Stimulated activated CD8-positive, alpha-beta memory T cell treated with anti-CD3 and anti-CD28 coated beads, Interleukin-4, amount 100 ng/mL, for 24 hours (primary cell): ENCODE data around the gene SLC45A1.
A peak's percentile ranks its signal among the peaks of the same experiment; 100 is the strongest.
"Not testable (repeated sequence)": the region's sequence is repeated elsewhere in the genome, so short reads cannot be mapped to it uniquely, and the experiment has no call there.

Experiments used
- DNase-seq: peaks from one replicate; pipeline ENCODE4 v3.0.0-alpha.2; 2020; ENCODE audit warnings: low read depth

Gene SLC45A1

DNA sequence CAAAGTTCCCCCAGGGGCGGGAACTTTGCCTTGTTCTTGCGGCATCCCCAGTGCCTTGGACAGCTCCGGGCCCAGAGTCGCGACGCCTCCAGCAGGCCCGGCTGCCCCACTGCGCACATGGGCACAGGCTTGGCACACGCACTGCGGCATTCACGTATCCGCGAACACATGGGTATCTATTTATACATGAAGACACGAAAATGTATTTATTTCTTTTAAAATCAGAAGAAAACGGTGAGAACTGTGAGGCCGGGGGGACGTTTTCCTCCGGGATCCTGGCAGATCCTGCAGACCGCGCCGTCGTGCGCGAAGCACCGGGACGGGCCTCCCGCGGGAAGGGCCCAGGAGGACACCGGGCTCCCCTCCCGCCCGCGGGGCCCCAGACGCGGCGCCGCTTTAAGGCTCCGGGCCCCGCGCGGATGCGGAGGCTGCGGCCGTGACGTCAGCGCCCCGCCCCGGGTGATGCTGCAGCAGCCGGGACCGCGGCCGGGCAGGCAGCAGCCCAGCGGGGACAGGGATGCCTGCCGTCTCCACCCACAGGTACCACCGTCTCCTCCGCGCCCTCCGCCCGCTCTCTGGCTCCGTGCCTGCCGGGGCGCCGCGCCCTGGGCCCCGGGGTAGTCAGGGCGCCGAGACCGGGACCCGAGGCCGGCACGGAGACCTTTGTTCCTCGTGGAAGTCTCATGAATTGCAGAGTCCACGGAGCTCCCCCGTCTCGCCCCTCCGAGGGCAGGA lies at the start of gene SLC45A1:
Gene SLC45A1 (plus strand): TSS at position 468 of the 735 bp plus-strand sequence. CDS start 6,216 bp downstream, outside the sequence.
- DNase-seq, result peak; percentile 78

DNA sequence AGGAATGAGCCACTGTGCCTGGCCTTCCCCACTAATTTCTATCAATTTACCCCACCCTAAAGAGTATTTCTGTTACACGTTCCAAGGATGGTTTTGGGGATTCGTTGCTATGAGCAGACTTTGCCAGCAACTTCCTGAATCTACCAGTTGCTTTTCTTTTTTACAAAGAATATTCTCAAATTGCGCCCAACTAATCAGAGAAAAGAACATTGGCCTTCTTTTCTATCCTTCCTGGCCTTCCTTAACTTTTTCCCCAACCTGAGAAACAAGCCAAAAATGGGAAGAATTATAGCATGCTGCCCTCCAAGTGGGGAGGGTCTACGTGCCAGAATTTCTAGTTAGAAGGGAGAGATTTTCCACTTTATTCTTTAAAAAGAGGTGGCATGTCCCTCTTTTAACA lies 44.9 kb upstream of the SLC45A1 start:
- no peak for DNase-seq

DNA sequence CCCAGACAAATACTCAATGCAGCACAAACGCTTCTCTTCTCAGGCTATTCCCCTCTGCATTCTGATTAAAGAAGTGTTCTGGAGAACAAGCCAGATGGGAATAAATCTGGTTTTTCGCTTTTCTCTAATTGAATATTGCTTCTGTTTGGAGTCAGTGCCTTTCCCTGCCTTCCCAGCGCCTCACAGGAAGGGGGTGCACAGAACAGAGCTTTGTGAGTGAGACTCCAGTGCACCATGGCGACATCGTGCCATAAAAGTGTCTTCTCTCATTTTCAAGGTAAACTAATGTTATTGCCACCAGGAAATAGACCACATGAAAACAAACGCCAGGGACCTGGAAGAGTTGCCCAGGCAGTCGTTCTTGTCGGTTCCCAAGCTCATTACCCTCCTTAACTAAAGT lies 43.6 kb upstream of the SLC45A1 start:
- no peak for DNase-seq

DNA sequence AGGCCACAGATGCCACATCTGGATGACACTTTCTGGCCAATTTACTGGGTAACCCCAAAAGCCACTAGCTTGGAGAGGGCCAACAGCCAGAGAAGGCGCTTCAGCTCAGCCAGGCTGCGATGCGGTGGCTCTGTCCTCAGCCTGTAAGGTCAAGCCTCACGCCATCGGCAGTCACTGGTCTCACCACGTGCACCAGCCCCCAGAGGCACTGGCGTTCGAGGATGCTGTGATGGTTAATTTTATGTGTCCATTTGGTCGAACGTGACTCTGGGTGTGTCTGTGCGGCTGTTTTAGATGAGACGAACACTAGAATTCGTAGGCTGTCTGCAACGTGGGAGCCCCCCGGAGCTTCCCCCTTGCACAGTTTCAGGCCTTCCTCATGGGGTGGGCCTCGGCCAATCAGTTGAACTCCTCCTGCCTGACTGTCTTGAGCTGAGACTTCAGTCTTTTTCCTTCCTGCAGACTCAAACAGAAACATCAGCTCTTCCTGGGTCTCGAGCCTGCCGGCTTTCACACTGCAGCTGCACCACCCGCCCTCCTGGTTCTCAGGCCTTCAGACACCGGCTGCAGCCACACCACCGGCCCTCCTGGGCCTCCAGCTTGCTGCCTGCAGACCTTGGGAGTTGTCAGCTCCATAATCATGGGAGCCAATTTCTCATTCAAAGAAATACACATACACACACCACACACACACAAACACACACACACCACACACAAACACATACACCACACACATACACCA lies 41.6 kb upstream of the SLC45A1 start:
- DNase-seq, result no peak

DNA sequence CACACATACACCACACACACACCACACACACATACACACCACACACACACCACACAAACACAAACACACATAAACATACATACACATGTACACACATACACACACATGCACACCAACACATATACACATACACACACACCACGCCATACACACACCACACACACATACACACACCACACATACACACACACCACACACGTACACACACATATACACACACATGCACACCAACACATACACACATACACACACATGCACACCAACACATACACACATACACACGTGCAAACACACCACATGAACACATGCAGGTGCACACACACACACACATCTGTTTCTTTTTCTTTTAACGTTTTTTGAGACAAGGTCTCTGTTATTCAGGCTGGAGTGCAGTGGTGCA lies 41.0 kb upstream of the SLC45A1 start:
- no peak for DNase-seq

DNA sequence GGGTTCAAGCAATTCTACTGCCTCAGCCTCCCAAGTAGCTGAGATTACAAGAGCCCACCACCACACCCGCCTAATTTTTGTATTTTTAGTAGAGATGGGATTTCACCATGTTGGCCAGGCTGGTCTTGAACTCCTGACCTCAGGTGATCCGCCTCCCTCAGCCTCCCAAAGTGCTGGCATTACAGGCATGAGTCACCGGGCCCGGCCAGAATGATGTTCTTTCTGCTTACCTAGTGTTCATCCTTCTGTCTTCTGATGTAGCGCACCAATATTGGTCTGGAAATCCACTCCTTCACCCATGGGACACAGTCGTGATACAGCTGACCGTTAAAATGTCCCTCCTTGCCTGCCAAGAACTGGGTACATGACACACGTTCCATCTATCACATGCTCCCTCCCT lies 39.2 kb upstream of the SLC45A1 start:
- DNase-seq, result not testable (repeated sequence)

DNA sequence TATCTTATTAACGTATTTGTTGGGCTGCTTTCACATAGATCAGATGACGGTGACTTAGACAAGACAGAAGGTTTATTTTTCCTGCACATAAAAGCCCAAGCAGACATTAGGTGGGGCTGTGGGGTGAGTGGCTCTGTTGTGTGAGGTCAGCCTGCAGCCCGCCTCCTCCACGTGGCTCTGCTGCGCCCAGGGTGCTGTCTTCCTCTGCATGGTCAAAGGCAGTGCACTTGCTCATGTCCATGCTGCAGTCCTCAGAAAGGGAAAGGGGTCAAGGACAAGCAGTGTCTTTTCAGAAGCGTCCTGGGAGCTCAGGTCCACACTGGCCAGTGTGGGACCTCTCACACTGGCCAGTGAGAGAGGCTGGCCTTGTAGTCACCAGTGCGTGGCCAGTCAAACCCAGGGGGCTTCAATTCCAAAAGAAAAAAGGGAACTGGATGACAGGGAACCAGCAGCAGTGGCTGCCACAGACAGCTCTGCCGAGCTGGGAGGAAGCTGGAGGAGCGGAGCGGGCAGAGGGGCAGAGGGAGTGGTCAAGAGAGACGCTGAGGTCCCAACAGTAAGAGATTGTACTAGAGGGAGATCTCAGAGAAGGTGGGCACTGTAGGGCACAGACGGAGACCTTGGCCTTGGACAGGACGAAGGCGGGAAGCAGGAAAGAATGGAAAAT lies 35.9 kb upstream of the SLC45A1 start:
- no peak for DNase-seq

DNA sequence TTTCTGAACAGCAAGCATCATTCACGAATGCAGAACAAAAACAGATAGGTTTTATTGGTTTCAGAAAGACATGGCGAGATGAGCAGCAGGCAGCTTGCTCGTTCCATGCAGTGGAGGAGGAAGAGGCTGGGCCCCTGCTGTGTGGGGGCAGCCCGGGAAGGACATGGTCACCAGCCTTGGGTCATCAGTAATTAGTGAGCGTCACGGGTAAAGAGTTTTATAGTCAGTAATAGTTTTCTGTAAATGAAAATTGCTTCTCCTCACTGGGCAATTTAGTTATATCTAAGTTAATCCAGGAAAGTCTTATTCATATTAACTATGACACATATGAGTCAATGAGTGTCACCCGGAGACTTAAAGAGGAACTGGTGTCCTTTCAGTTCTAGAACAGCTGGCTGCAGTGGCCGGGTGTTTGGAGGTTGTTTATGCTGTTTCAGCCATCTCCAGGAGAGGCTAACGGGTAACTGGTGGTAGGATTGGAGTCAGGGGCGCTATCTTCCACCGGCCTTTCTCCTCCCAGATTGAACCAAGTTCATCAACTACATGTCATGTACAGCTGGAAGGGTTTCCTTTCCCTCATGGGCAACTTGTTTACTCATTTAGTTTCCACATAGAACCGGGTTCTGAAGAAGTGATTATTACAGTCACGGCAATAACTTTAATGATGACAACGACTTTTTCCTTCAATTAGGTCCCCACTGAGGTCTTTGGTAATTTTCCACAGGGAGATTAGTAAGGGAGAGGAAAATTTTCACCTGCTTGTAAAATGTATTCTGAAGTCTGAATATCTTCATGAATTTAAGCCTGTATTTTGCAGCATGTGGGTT lies 34.6 kb upstream of the SLC45A1 start:
- no peak for DNase-seq

DNA sequence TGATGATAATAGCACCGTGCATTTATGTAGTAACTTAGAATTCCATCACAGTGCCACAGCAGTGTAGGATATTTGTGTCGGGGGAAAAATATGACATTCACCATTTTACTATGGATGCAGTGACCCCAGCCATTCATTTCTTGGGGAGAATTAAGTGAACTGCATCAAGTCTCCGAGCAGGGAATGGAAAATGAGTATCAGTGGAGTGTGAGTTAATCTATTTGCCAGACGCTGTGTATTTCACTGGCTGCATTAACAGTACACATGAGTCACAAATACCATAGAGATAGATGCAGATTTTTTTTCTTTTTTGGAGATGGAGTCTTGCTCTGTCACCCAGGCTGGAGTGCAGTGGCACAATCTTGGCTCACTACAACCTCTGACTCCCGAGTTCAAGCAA lies 33.8 kb upstream of the SLC45A1 start:
- DNase-seq, result no peak

DNA sequence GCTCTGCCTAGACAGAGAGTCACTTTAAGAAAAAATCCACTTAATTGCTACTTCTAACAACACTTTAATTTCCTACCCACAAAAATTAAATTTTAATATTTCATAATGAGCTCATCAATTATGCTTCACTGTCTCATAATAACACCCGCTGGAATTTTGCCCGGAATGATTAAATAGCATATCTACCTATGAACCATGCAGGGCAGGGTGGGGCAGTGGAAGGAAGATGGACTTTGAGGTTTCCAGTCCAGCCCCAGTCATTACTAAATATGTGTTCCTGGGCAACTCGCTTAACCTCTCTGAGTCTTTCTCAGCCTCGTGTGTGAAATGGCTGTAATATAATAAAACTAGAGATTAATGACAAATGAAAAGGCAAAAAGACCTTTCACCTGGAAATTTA lies 32.8 kb upstream of the SLC45A1 start:
- no peak for DNase-seq

DNA sequence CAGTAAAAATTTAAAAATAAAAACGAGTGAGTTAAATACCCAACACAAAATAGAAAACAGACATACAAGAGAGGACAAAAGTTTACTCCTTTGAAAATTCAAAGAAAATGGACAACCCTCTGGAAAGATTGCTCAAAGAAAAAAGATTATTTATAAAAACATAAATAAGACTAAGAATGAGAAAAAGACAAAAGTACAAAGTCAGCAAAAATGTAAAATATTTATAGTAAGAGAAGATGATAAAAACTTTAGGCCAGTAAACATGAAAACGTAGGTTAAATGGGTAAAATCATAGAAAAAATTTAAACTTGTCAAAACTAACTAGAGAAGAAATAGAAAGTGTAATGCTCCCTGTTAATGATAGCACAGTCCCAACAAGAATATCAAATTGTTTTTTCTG lies 31.9 kb upstream of the SLC45A1 start:
- DNase-seq, result no peak

DNA sequence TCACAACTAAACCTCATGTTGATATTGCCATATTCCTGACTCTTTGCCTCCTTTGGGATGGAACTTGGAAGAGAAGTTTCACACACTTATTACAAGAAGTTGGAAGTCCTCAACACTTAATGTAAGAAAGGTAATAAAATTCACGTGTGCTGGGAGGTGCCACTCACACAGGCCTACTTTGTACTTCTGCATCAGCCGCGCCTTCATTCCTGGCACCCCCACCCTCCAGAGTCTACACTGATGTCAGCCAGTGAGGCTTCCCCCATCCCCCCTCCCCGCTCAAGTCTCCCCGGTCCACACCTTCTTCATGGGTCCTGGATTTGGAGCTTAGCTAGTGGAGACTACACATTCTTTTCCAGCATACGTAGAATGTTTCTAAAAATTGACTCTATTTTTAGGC lies 24.8 kb upstream of the SLC45A1 start:
- DNase-seq, result no peak

DNA sequence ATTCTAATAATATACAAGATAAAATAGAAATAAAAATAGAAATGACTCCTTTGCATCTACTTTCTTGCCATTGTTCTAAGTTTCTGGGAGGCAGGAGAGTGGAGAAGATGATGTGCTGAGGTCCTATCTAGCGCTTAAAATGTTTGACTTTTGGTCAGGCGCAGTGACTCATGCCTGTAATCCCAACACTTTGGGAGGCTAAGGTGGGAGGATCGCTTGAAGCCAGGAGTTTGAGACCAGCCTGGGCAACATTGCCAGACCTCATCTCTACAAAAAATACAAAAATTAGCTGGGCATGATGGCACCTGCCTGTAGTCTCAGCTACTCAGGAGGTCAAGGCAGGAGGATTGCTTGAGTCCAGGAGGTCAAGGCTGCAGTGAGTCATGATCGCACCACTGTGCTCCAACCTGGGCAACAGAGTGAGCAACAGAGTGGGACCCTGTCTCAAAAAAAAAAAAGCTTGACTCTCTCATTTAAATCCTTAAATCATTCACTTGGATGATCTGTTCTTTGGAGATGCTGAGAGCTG lies 24.2 kb upstream of the SLC45A1 start:
- DNase-seq, result no peak

DNA sequence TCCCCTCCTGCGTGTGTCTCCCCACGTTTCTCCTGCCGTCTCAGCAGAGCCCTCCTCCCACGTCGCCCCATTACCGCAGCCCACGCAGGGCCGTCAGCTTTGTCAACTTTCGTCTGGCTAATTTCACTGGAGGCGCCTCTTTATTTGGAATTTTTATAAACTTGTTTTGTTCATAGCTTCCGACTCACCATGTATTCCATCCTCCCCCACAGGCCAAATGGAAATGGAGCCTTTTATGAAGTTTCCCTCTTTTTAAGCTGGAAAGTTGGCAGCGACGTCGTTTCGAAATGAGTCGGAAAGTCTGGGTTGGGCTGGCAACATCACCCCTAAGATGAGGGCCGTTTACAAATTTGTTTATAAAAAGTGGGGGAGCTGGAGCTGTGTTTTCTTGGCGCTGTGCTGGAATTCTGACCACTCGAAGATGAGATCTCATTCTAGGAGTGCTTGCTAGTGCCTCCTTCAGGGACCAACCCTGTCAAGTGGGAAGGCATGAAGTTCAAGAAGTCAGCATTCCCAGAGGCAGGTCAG lies 23.7 kb upstream of the SLC45A1 start:
- DNase-seq, result no peak

DNA sequence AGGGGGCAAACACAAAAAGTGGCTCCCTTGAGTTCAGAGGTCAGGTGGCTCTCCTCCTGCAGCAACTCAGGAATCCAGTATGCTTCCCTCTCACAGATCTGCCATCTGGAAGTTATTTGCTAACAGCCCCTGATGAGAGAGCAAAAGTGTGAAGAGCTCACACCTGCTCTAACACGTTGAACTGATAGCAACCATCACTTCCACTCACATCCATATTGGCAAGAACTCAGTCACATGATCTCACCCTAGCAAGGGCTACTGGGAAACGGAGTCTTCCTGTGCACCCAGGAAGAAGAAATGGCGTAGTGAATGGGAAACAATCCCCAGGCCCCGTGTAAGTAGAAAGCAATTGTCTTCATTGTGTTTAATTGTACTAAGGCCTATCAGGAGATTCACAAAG lies 20.7 kb upstream of the SLC45A1 start:
- DNase-seq, result no peak

DNA sequence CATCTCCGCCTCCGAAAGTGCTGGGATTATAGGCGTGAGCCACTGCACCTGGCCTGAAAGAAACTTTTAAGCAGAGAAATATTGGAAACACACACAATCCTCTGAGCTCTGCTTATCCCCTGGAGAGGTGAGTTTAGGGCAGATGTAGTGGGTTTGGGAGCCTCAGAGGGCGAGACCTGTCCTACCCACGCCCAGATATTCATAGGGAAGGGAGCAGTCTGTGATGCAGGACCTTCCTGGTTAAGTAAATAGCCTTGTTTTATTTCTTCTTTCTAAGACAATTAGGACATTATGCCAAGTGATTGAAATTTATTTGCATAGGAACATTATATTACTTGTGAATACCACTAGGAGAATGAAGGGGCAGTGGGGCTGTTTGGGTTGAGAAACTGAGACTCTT lies 18.0 kb upstream of the SLC45A1 start:
- DNase-seq, result no peak

DNA sequence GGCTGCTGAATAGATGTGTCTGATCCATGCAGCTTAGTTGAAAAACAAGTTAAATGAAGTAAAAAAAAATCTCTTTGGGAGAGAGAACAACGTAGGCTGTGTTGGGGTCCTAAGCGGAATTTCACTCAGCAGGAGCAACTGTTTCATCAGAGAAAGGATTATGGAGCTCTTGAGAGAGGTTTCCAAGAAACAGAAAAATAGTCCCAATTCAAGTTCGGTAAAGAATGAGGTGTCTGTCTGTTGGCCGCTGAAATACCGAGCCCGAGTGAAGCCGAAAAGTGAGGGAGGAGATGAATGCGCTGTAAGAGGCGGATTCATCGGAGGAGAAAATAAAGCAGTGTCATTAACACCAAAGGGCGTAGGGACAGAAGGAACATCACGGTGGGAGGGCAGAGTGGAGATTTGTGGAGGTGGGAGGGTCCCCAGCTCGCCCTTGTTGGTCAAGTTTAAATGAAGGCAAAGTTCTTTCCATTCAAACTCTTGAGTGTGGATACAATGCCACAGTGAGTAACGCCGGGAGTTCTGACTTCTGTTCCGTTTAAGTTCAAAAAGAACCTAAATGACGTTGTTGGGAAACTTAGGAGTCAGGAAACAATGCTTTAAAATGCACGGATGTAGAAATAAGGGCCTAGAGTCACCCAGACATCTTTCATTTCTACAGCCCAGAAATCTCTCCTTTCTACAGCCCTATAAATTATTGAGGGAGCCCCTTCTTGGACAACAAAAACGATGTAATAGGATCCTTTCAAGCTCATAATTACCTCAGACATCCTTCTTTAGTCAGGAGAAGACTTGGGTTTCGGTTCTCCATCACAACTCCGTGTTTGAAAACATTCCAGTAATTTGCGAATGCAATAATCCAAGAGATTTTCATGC lies 15.6 kb upstream of the SLC45A1 start:
- no peak for DNase-seq

DNA sequence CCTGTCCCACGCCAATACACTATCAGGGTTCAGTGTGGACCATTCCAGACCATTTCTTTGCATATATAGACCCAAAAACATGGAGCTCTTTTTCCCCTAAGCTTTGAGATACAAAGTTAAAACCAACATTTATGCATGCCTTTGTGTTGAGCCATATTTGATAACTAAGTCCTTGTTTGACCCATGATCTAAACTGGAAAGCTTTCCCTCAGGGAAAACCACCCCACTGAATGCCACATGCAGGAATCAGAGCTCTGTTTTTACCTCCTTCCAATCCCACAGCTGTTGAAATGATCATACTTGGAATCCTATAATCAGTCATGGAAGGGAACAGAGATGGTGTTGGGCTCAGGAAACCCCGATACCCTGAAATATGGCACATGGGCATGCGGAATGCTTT lies 14.8 kb upstream of the SLC45A1 start:
- no peak for DNase-seq

DNA sequence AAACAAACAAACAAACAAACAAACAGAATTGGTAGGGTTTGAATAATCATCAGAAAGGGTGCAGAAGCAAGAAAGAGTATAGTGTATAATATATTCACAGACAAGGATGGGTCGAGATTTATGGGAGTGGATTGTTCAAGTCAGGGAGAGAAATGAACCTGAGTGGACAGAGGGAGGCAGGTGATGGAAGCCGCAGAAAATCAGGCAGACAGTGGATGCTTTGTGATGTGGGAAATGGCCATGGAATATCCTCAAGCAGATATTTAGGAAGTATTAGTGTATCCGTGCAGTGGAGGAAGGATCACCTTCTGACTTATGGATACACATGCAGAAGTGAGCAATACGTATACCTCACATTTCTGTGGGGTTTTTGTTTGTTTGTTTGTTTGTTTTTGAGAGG lies 14.0 kb upstream of the SLC45A1 start:
- no peak for DNase-seq

DNA sequence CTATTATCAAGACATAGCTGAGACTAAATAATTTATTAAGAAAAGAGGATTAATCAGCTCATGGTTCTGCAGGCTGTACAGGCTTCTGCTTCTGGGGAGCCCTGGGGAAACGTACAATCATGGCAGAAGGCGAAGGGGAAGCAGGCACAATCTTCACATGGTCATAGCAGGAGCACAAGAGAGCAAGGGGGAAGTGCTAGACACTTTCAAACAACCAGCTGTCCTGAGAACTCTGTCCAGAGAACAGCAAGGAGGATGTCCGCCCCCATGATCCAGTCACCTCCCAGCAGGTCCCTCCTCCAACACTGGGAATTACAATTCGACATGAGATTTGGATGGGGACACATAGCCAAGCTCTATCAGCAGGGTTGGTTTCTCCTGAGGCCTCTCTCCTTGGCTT lies 10.3 kb upstream of the SLC45A1 start:
- no peak for DNase-seq
